ENCODE measurements around the gene RWDD3.

The RWDD3 gene

DNA sequence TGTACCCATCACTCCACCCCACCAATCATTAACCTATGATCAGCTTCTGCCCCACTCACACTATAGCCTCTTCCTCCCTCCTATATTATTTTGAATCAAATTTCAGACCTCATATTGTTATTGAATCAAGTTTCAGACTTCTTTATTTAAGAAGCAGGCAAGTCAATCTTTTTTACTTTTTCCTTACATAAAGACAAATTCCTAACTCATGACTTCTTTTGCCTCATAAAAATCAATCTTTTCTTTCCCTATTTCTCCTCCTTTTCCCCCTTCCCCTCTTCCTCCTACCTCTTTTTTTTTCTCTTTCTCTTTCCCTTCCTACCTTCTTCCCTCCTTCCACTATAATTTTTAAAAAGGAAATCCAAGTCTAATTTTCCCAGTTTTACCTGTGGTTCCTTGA lies 4.3 kb upstream of the RWDD3 start:
- FAIRE-seq (no peak), DNase-seq (ENCODE audit: low spot score) (no peak)

DNA sequence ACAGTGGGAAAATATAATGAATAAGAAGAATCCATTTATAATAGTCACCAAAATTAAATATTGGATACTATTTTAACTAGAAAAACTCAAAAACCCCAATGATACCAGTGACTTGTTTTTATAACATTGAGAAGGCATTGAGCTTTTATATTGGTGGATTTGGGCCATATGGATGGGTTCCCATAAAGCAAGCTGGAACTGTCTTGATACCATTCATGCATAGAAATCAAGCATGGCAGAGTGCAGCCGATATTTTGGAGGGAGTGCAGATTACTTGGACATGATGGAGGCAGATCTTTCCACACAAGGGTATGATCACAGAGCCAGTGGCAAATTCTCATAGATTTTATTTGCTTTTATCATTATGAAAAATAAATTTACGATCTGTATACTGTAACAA lies 3.8 kb upstream of the RWDD3 start:
- no peak for FAIRE-seq
- DNase-seq (ENCODE audit: low spot score), result no peak

DNA sequence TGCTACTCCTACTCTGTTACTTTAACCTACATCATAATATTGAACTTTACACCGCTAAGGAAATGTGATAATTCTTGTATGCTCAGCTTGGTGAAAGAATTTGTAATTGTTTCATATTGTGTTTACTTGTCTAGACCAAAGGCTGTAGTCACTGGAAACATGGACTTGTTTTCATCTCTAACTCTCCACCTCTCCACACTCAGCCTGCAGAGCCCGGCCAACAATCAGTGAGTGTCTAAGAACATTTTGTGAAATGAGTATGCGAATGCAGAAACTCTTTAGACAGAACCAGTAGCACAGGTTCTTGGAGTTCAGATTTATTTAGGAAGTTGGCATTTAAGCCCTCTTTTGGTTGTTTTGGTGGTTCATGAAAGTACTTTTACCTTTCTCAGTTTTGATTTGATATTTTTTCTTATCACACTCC lies 3.2 kb upstream of the RWDD3 start:
- FAIRE-seq (no peak), DNase-seq (ENCODE audit: low spot score) (no peak)

DNA sequence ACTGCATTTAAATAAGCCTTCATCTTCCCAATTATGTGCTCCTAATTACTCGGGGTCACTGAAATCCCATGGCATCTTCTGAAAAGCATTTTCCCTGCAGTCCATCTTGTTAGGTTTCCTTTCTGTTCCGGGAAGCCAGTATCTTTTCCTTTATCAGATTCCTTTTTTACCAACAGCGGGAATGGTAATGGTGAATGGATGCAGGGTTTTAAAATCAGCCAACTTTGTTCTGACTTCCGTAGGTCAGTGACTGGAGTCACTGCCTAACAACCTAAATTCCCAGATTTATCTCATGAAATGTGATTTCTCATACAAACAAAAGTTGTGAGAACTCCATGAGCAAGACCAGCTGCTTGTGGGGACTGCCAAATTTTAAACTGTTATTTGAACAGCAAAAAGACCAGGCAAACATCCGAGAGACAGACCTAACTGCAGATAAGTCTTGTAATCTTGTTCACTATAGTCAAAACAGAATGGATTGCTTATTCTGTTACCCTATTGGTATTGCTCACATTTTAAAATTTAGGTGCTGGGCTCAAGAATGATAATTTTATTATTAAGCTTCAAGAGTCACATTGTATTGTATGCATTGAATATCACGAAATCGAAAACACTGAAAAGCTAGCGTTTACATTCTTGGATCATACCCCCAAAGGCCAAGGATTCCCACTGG lies 1.2 kb upstream of the RWDD3 start:
- DNase-seq (ENCODE audit: low spot score) (no peak), FAIRE-seq (no peak)

DNA sequence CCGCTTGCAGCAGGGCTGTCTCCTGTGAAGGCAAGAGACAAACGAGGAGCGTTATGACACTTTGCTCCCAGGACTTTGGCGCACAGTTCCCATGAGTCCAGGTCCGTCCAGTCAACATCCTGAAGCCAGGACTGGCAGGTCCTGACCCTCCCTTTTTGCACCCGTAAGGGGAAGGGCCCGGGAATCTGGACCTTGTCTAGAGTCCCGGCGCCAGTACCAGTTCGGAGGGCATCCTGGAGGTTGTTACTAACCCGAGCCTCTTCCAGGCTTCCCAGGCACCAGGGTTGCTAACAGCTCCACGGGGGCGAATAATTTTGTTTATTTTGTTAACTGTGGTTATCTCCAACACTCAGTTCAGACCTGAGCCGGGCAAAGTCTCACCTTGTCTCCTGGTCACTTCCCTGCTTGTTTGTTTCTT lies 682 bp upstream of the RWDD3 start:
- FAIRE-seq (no peak), DNase-seq (ENCODE audit: low spot score) (no peak)

DNA sequence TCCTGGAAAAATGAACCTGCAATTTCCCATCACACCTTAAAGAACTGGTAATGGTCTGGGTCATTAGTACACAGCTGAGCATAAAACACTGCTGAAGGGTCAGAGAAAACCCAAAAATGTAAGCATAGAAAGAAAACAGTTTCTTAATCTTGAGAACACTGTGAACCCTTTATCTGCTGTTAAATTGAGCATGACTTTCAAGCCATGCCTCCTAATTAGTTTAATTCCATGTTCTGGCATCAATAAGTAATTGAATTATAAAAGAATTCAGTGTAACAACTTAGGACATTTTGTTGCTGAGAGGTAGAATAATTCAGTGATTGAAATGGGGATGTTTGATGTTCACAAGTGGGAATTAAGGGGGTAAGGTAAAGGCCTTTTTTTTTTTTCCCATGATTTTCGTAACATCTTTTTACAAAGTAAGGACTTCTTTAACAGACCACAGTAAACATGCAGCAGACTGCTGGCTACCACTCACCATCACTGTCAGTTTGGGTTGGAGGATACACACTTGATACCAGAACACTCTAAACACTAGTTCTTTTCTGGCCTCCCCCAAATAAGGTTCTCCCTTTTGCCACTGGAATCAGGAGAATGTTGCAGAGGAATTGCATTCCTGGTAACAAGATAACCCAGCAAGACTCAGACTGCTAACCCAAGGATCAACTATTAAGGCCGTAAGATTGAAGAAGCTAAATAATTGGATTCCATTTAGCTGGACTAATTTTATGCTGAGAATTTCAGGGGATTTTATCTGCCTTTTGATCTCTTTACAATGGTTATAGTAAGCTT lies 3.0 kb downstream of the RWDD3 start:
- FAIRE-seq (no peak), DNase-seq (ENCODE audit: low spot score) (no peak)

DNA sequence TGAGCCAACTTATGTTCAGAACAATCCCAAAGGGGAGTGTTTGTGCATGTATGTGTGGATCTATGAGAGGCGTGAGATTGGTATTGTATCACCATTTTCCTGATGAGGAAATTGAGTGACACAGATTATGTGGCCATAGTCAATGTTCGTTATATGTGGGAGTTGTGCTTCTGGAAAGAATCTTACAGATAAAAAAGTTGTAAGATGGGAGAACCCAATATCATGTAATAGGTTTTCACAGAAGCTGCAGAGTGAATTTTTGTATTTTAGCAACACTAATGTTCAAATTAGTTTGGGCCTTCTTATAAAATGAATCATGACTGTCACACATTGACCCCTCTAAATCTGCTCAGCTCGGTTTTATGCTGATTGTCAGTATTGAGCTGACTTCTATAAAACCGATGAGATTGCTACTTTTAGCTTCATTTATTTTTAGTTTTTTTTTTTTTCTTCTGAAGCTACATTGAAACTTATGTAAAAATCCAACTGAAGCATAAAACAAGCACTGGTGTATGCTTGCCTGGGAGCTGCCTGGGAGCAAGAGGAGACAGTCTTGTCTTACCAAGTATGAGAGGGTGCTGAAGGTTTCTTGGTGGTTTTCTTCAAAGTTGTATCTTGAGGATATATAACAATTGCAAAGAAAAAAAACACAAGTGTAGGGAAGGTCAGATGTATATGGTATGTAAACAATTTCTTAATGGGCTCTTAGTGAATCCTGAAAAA lies 4.1 kb downstream of the RWDD3 start:
- DNase-seq (ENCODE audit: low spot score) (no peak), FAIRE-seq (no peak)

DNA sequence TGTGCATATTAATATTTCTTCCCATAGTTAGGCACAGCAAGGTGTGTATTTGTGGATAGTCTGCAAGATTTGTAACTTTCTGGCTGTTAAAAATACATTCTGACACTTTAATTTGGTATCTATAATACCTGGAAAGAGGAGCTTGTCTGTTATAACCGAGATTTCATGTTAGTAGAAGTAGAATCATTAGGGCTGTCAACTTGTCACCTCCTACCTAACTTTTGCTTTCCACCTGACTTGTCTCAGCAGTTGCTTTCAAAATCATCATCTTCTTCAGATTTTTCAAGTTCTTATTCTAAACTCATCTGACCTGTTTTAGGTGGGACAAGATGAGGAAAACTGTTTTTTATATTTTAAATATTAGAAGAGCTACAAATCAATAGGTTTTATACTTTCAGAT lies 11.0 kb downstream of the RWDD3 start:
- FAIRE-seq (no peak), DNase-seq (ENCODE audit: low spot score) (no peak)

DNA sequence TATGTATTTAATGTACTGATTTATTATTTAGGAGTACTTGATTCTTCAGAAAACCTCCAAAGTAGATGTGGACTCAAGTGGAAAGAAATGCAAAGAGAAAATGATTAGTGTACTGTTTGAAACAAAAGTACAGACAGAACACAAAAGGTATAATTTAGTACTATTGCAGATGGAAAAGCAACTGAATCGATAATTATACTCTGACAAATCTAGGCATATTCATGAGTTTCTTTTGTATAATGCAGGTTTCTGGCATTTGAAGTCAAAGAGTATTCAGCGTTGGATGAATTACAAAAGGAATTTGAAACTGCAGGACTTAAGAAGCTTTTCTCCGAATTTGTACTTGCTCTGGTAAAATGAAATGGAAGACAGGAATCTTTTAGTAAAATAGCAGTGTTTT lies 12.5 kb downstream of the RWDD3 start:
- no peak for FAIRE-seq
- DNase-seq (ENCODE audit: low spot score), result no peak

DNA sequence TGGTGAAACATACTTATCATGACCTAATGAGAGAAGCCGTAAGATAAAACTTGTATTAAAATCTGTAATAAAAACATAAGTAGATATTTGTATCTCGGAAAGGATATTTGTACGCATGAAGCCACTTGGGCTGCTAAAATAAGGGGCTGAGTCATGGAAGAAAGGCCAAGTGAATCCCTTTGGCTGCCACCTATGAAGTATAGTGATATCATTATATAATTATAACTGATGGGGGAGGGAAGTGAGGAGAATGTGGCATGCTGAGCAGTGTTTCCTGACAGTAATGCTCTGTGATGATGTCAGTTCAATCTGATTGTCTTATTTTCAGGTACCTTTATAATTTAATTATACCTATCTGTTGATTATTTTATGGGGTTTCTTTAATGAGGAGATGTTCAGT lies 13.6 kb downstream of the RWDD3 start:
- no peak for DNase-seq (ENCODE audit: low spot score)
- FAIRE-seq, result no peak

DNA sequence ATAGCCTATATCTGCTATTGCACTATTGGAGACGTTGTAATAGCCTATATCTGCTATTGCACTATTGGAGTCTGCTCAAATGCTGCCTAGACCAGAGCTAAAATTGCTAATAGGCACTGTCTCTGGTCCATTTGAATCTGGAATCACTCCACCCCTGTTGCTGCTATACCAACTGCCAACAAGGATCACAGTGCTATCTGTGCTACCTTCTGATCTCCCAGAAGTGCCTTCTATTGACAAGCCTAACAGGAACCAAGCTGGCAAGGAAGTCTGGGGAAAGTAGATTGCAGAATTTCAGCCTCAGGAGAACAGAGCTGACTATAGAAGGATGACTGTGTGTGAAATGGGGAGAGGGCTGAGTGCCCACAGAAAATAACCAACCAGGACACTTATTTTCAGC lies 15.9 kb downstream of the RWDD3 start:
- no peak for DNase-seq (ENCODE audit: low spot score)
- no peak for FAIRE-seq

DNA sequence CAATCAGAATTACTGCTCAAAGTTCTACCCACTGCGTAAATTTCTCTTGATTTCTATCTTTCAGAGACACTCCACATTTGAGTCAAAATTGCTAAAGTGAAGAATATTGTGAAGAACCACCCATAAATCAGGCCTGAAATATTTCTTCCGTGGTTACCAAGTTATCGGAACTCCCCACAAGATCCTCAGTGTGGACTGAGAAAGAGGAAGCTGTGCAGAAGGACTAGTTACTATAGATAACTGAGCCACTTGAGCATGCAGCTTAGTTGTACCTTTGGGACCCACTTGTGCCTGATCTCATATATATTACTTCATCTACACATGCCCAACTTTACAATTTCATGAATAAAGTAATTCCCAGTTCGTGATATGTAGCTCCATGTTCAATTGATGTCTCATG lies 18.4 kb downstream of the RWDD3 start:
- FAIRE-seq (no peak), DNase-seq (ENCODE audit: low spot score) (no peak)

DNA sequence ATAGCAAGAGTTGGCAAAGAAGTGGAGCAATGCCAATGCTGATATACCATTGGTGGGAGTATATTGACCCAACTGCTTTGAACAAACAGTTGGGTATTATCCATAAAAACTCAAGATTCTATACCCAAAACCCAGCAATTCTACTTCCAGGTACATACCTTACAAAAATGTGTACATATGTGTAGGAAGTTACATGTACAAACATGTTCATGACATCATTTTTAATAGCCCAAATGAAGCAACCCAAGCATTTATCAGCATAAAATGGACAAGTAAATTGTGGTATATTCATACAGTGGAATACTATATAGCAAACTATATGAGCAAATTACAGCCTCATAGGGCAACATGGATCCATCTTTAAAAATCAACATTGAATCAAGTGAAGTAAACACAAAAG lies 20.9 kb downstream of the RWDD3 start:
- DNase-seq (ENCODE audit: low spot score) (no peak), FAIRE-seq (no peak)

DNA sequence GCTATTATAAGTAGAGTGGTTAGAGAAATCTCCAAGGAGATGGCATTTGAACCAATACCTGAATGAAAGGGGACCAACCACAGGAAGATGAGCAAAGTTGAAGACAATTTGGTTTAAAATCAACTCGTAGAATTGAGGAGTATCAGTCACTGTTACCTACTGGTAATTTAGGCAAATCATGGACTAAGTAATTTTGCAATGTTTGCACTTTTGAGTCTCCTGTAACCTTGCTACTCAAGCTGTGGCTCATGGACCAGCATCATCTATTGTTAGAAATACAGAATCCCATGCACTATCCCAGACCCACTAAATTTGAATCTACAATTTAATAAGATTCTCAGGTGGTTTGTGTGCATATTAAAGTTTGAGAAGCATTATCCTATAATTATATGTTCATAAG lies 21.8 kb downstream of the RWDD3 start:
- no peak for FAIRE-seq
- no peak for DNase-seq (ENCODE audit: low spot score)

DNA sequence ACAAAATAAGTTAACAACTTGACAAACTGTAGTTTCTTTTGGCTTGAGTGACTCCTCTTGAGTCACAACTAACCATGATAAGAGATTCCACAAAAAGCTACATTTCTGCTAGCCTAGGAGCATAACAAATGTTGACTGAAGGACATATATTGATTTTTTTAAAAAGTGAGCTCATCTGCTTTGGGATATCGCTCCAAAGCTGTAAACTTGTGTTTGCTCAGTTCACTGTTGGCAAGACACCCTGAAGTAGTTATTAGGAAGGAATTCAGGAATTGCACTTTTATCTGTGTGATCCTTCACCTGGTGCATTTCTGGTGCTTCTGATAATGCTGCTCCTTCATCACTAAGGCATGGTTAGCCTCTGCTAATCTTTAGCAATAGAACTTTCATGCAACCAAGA lies 23.7 kb downstream of the RWDD3 start:
- DNase-seq (ENCODE audit: low spot score) (peak; percentile 17), FAIRE-seq (no peak)

DNA sequence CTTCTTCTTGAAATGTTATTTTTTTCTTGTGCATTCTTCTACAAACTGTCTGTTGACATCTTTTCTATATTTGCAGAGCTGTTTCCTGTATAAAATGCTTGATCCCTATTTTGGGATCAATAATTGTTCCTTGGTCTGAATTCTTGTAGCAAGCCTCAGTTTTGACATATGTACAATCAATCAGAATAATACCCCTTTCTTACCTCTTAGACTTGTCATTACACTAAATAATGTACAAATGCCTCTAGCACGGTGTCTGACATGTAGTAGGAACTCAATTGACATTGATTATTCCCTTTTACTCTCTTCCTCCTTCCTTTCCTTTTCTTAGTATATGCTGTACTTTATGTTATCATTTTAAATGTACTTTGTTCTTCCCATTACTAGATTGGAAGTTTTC lies 25.2 kb downstream of the RWDD3 start:
- FAIRE-seq, result no peak

DNA sequence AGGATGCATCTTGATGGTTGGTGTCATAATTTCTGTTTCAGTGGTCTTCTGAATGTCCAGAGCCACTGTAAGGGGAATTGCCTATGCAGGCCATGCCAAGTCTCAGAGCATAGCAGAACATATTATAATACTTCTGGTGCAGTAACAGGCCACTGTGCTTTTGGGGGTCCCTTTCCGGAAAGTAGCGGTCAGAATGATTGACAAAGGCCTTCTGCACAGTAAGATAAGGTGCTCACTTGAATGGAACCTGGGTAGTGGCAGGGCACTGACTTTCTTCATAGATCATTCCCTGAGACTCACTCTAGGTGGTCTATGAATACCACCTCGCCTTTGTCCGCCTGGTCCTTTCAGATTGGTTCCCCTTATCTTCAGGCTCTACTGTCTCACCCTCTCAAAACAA lies 28.9 kb downstream of the RWDD3 start:
- FAIRE-seq, result no peak
- no peak for DNase-seq (ENCODE audit: low spot score)

More for the DNA sequence above, 25.2 kb downstream of the RWDD3 start:
- no peak for DNase-seq (ENCODE audit: low spot score)

DNA sequence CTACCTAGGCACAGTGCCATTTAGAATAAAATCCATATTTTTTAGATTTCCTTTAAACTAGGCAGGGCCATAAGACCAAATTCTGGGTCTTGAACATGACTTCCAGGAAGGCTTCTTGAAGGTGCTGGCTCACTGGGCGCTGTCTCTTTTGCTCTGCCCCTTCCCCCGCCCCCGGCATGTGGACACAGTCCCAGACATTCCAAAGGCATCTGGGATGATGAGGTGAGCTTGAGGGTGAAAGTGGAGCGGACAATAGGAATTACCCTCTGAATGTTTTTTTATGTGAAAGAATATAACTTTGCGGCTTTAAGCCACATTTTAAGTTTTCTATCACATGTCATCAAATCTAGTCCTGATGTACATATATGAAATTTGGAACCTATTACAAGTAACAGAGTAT lies 29.4 kb downstream of the RWDD3 start:
- no peak for DNase-seq (ENCODE audit: low spot score)
- no peak for FAIRE-seq

DNA sequence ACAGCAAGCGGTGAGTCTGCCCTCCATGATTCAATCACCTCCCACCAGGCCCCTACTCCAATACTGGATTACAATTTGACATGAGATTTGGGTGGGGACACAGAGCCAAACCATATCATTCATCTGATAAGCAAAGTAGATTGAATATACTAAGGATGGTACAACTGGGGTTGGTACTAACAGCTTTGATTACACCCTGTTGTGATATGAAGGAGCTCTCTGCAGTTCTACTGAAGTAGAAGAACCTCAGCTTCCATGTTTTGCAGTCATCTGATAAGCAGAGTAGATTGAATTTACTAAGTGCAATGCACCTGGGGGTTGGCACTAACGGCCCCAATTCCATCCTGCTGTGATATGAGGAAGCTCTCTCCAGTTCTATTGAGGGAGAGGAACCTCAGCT lies 31.1 kb downstream of the RWDD3 start:
- FAIRE-seq (no peak), DNase-seq (ENCODE audit: low spot score) (no peak)

DNA sequence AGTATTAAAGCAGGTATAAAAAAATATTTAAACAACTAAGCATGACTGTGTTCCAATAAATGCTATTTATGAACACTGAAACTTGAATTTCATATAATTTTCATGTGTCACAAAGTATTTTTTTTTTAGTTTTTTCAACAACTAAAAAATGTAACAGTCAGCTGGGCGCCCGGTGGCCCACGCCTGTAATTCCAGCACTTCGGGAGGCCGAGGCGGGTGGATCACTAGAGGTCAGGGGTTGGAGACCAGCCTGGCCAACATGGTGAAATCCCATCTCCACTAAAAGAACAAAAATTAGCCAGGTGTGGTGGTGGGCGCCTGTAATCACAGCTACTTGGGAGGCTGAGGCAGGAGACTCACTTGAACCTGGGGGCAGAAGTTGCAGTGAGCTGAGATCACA lies 42.4 kb downstream of the RWDD3 start:
- FAIRE-seq (no peak), DNase-seq (ENCODE audit: low spot score) (no peak)

DNA sequence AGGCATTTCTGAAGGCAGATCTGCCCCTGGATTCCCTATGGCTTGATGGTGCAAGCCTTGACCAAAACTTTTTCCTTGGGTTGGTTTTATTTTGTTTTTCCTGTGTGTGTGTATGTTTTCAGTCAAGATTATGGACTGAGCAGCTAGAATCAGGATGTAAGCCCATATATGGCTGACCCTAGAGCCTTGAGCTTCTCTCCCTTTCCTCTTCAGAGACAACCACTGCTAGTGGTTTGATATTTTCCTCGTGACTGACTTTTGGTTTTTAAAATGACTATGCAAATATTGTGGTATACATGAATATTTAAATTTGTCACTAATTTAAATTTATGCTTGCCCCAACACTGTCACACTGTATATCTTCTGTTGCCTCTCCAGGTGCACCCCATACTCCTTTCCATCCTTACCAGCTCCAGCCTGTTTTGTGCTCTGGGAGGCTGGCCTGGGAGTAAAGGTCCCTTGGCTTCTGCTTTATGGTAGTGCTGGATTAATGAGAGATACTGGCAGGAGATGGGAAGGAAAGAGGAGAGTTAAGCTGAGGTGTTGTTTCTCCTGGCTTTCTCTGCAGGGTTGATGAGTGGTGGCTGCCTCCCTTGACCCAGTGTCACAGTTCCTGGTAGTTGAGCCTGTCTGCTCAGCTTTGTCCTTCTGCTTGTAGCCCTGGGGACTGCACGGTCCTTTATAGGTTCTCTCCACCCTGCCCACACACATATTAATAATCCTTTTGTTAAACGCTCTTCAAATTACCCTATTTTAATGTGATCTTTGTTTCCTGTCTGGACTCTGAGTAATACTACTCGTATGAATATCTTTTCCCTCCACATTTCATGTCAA lies 44.4 kb downstream of the RWDD3 start:
- DNase-seq (ENCODE audit: low spot score) (no peak), FAIRE-seq (no peak)
